DOHH2 (cell line): ENCODE data around the gene CCDC170.

Experiments
- H3F3A ChIP-seq: fragments of 200-600 bp; sonication (generic), shearing (Covaris generic); 2 replicates; pipeline ENCODE4 v1.6.0; 2016; ENCODE audit warnings: antibody characterized with exemption, mild to moderate bottlenecking; ENCODE audit not compliant: control insufficient read depth, insufficient read depth
- H3K27ac ChIP-seq: fragments of 200-600 bp; sonication (generic); 2 replicates; pipeline ENCODE4 v1.5.1; 2014; ENCODE audit warnings: low read depth, mild to moderate bottlenecking, low read length, moderate library complexity
- H3K27me3 ChIP-seq: fragments of 200-600 bp; sonication (generic); 2 replicates; pipeline ENCODE4 v1.6.1; 2014; ENCODE audit warnings: mild to moderate bottlenecking, low read length, mixed read lengths; ENCODE audit not compliant: control insufficient read depth
- H3K36me3 ChIP-seq: fragments of 200-600 bp; sonication (generic); 2 replicates; pipeline ENCODE4 v1.6.1; 2014; ENCODE audit warnings: mild to moderate bottlenecking, low read length, moderate library complexity, mixed read lengths; ENCODE audit not compliant: control insufficient read depth
- H3K4me1 ChIP-seq: fragments of 200-600 bp; sonication (generic); 2 replicates; pipeline ENCODE4 v1.6.1; 2014; ENCODE audit warnings: mild to moderate bottlenecking, low read length, mixed read lengths; ENCODE audit not compliant: control insufficient read depth
- H3K4me2 ChIP-seq: fragments of 200-600 bp; sonication (generic); 2 replicates; pipeline ENCODE4 v1.6.0; 2014; ENCODE audit warnings: mild to moderate bottlenecking, low read length, moderate library complexity
- H3K4me3 ChIP-seq: fragments of 200-600 bp; sonication (generic); 2 replicates; pipeline ENCODE4 v1.5.1; 2014; ENCODE audit warnings: mild to moderate bottlenecking, low read length, mixed read lengths
- H3K79me2 ChIP-seq: fragments of 200-600 bp; sonication (generic); 2 replicates; pipeline ENCODE4 v1.6.1; 2014; ENCODE audit warnings: mild to moderate bottlenecking, low read length, mixed read lengths; ENCODE audit not compliant: control insufficient read depth
- H3K9me2 ChIP-seq: fragments of 200-600 bp; sonication (generic); replicated peaks from 2 replicates; pipeline ENCODE4 v1.6.1; 2014; ENCODE audit warnings: mild to moderate bottlenecking, low read length, mixed read lengths; ENCODE audit not compliant: control insufficient read depth
- H3K9me3 ChIP-seq: fragments of 200-600 bp; sonication (generic); 2 replicates; pipeline ENCODE4 v1.6.1; 2014; ENCODE audit warnings: antibody characterized with exemption, low read length, mixed read lengths; ENCODE audit not compliant: control insufficient read depth, insufficient read depth
- H4K20me1 ChIP-seq: fragments of 200-600 bp; sonication (generic); 2 replicates; pipeline ENCODE4 v1.6.0; 2014; ENCODE audit warnings: low read depth, mild to moderate bottlenecking, antibody characterized with exemption, low read length, moderate library complexity; ENCODE audit not compliant: control insufficient read depth, insufficient read depth
- CTCF ChIP-seq: fragments of 200-600 bp; sonication (generic); IDR thresholded peaks from one replicate; pipeline ENCODE4 v1.5.1; 2014; ENCODE audit warnings: antibody characterized with exemption, mild to moderate bottlenecking, low read depth, low read length; ENCODE audit not compliant: poor library complexity, severe bottlenecking
- EZH2phosphoT487 ChIP-seq: fragments of 200-600 bp; sonication (generic); IDR thresholded peaks from 2 replicates; pipeline ENCODE4 v1.6.1; 2017; ENCODE audit warnings: borderline replicate concordance, mild to moderate bottlenecking, antibody characterized with exemption, low read length, moderate library complexity, mixed read lengths

Gene CCDC170

GRCh38 chr6:151630387-151630786 lies 136.6 kb downstream of the CCDC170 start:
- H3F3A ChIP-seq, result no peaks in the 10 kb centered on the region
- H3K4me1 ChIP-seq, result no peaks in the 10 kb centered on the region
- no peaks in the 10 kb centered on the region for H3K9me2 ChIP-seq
- no peaks in the 10 kb centered on the region for H4K20me1 ChIP-seq
- TF ChIP-seq EZH2phosphoT487 (no peak), CTCF (no peak)
- no peak overlapping the region for H3K4me2 ChIP-seq
- H3K27me3 ChIP-seq, result no peaks in the 10 kb centered on the region
- no peaks in the 10 kb centered on the region for H3K36me3 ChIP-seq
- H3K27ac ChIP-seq, result no peak overlapping the region
- H3K4me3 ChIP-seq, result no peak overlapping the region
- no peaks in the 10 kb centered on the region for H3K9me3 ChIP-seq
- H3K79me2 ChIP-seq, result no peaks in the 10 kb centered on the region

DNA sequence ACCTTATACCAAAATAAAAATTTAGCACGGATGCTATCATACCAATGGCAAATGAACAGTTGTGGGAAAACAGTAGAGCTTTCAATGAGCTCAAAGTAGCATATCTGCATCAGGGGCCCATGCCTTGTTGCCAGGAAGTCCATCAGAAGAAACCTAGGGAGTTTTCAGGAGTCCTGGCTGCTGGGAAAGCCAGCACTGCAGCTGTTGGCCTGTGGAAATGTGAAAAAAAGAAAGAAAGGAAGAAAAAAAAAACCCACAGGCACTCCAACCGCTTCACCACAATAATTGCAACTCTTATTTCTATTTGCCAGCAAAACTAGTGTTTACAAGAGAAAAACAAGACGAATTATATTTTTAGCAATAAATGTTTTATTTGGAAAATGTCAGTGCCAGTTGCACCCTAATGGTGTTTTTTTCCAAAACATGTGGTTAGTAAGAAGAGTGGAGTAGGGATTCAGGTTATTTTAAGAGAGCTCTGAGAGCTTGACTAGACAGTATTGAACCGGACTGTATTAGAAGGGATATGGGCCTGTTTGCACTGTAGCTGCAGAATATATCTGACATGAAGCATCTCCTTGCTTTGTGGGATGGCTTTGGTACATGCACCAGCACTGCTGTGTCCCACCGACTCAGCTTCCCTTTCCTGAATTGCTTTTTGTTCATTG lies 137.3 kb downstream of the CCDC170 start:
- no peak overlapping the region for H3K27ac ChIP-seq
- H3K4me3 ChIP-seq, result no peak overlapping the region
- H3K9me3 ChIP-seq, result no peaks in the 10 kb centered on the region
- H3K9me2 ChIP-seq, result no peaks in the 10 kb centered on the region
- H3K4me2 ChIP-seq, result no peak overlapping the region
- TF ChIP-seq CTCF, result no peak
- TF ChIP-seq EZH2phosphoT487, result no peak
- H3K36me3 ChIP-seq, result no peaks in the 10 kb centered on the region
- no peaks in the 10 kb centered on the region for H4K20me1 ChIP-seq
- no peaks in the 10 kb centered on the region for H3K4me1 ChIP-seq
- H3K79me2 ChIP-seq, result no peaks in the 10 kb centered on the region
- H3K27me3 ChIP-seq, result no peaks in the 10 kb centered on the region
- no peaks in the 10 kb centered on the region for H3F3A ChIP-seq

DNA sequence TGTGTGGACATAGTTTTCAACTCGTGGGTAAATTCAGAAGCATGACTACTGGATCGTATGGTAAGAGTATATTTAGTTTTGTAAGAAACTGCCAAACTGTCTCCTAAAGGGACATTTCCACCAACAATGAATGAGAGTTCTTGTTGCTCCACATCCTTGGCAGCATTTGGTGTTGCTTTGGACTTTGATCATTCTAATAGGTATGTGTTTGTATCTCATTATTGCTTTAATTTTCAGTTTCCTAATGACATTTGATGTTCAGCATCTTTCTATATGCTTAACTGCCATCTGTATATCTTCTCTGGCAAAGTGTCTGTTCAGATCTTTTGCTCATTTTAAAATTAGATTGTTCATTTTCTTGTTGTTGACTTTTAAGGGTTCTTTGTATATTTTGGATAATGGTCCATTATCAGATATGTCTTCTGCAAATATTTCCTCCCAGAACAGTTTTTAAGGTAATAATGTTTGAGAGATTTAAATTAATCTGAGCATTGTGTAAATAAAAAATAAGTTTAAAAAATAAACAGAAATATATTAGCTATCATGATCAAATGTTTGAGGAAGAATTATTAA lies 138.7 kb downstream of the CCDC170 start:
- Histone ChIP-seq H3K4me3 (no peak overlapping the region), H3K4me1 (no peaks in the 10 kb centered on the region), H3K36me3 (no peaks in the 10 kb centered on the region), H3K27me3 (no peaks in the 10 kb centered on the region), H4K20me1 (no peaks in the 10 kb centered on the region), H3K27ac (no peak overlapping the region), H3K79me2 (no peaks in the 10 kb centered on the region), H3K9me2 (no peaks in the 10 kb centered on the region), H3F3A (no peaks in the 10 kb centered on the region), H3K9me3 (no peaks in the 10 kb centered on the region), H3K4me2 (no peak overlapping the region)
- TF ChIP-seq EZH2phosphoT487 (no peak), CTCF (no peak)
